ENCODE measurements around the gene CSMD2.

DNA sequence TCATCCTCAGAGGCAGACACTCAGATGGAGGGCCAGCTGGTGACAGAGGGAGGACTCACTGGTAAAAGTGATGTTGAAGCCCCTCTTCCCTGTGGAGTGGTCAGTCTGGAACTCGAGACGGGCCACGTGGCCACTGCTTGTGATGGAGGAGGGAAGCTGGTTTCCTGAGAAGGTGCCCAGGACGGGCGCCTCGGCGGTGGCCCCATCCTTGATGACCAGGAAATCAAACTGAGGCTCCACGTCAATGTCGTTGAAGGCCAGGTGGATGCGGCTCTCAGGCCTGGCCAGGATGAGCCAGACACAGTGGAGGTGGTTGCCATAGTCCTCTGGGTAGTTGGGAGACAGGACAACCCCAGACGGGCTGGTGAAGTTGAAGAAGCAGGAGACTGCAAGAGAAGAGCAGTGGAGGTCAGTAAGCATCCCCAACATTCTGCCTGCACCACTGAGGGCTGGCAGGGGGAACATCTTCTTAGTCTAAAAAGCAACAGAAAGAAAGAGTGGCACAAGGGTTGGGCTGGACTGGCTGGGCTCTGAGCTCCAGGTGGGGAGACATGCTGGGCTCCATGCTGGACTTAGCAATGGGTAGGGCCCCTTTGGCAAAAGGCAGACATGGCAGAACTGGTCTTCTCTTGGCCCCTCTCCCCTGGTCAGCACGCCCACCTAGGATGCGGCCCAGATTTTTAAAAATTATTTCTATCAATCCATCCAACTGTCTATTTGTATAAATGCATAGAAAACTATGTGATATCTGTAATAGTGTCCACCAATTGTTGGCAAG, 421.6 kb downstream of the CSMD2 start:
- TF ChIP-seq, protein P1, sequence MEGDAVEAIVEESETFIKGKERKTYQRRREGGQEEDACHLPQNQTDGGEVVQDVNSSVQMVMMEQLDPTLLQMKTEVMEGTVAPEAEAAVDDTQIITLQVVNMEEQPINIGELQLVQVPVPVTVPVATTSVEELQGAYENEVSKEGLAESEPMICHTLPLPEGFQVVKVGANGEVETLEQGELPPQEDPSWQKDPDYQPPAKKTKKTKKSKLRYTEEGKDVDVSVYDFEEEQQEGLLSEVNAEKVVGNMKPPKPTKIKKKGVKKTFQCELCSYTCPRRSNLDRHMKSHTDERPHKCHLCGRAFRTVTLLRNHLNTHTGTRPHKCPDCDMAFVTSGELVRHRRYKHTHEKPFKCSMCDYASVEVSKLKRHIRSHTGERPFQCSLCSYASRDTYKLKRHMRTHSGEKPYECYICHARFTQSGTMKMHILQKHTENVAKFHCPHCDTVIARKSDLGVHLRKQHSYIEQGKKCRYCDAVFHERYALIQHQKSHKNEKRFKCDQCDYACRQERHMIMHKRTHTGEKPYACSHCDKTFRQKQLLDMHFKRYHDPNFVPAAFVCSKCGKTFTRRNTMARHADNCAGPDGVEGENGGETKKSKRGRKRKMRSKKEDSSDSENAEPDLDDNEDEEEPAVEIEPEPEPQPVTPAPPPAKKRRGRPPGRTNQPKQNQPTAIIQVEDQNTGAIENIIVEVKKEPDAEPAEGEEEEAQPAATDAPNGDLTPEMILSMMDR (IDR thresholded peaks at IDR 0.05): no peak
- TF ChIP-seq POLR2A (IDR thresholded peaks at IDR 0.05): no peak
